Measurements from ENCODE around the gene CABP7.

- TF ChIP-seq CTCF (optimal IDR thresholded peaks at IDR 0.05 in 1 of 3, IDR thresholded peaks at IDR 0.05 in 1 of 3, conservative IDR thresholded peaks at IDR 0.05 in 1 of 3; ENCODE audit: extremely low read depth in 1 of 3, insufficient read depth in 2 of 3, low read length in 3 of 3) (no peak), EZH2 (IDR thresholded peaks at IDR 0.05; ENCODE audit: low read length) (no peak)
Measured at GRCh38 chr22:29707010-29707409, 12.8 kb upstream of the CABP7 start.
